Gastrocnemius medialis (tissue), 4 donors: ENCODE results near the gene OSBPL10. TPM values are rescaled to one million over a fixed set of nuclear protein-coding genes. Genes with fewer than 3 reads are reported as not detected.

Experiments used
- ATAC-seq, 2 donors: fragments of 150-250 bp; one replicate each; pipeline ENCODE4 v1.9.1; 2016
- DNase-seq, 2 donors: peaks; one replicate each; pipeline ENCODE4 v3.0.0-alpha.2; 2019
- H3K27ac ChIP-seq, 4 donors: fragments of 200-600 bp; sonication (generic); 1 replicate in 1 of 4; 2 replicates in 3 of 4; pipeline ENCODE4 v1.5.1; 2016 to 2018; ENCODE audit warnings: mild to moderate bottlenecking in 2 of 4, moderate library complexity in 1 of 4
- H3K27me3 ChIP-seq, 3 donors: fragments of 200-600 bp; sonication (generic) in 2 of 3; 1 replicate in 1 of 3; 2 replicates in 2 of 3; pipeline versions ENCODE4 v1.5.1 to v1.6.0; 2016 to 2019; ENCODE audit warnings: mild to moderate bottlenecking in 1 of 3, moderate library complexity in 1 of 3
- H3K36me3 ChIP-seq, 2 donors: fragments of 200-600 bp; sonication (generic) in 1 of 2; one replicate each; pipeline ENCODE4 v1.5.1; 2017 to 2018
- H3K4me1 ChIP-seq, 2 donors: fragments of 200-600 bp; sonication (generic) in 1 of 2; one replicate each; pipeline ENCODE4 v1.5.1; 2016 to 2017; ENCODE audit warnings: mild to moderate bottlenecking in 2 of 2
- H3K4me3 ChIP-seq, 4 donors: fragments of 200-600 bp; sonication (generic) in 3 of 4; 1 replicate in 1 of 4; 2 replicates in 3 of 4; pipeline ENCODE4 v1.5.1; 2016 to 2019; ENCODE audit warnings: mild to moderate bottlenecking in 2 of 4
- H3K9me3 ChIP-seq, 3 donors: fragments of 200-600 bp; sonication (generic) in 2 of 3; 1 replicate in 1 of 3; 2 replicates in 2 of 3; pipeline ENCODE4 v1.5.1; 2016 to 2019
- CTCF ChIP-seq, 5 experiments: fragments of 450-650 bp in 3 of 5; fragments of 200-600 bp in 2 of 5; sonication (generic) in 2 of 5; IDR thresholded peaks in 4 of 5; conservative IDR thresholded peaks in 1 of 5; 1 replicate in 4 of 5; 2 replicates in 1 of 5; pipeline ENCODE4 v1.5.1; 2016 to 2019; ENCODE audit warnings: antibody characterized with exemption in 5 of 5, mild to moderate bottlenecking in 3 of 5, moderate library complexity in 3 of 5
- POLR2A ChIP-seq, 2 donors: fragments of 450-650 bp; IDR thresholded peaks; one replicate each; pipeline ENCODE4 v1.6.1; 2017; ENCODE audit warnings: antibody characterized with exemption in 2 of 2, mild to moderate bottlenecking in 2 of 2, moderate library complexity in 2 of 2
- in situ Hi-C, 4 donors: fragments of 200-750 bp; cut with MboI; loops; one replicate each; pipeline versions ENCODE4 v1.15.0 to v1.8.0; 2017; ENCODE audit warnings: low sequenced_read_pairs in 4 of 4
- intact Hi-C: fragments of 100-400 bp; cut with DNase I; formaldehyde crosslinking; loops from one replicate; pipeline ENCODE4 v1.15.1; 2023; ENCODE audit warnings: low total_unique reads
- total RNA-seq, 4 donors: library from RNA; depleted of rRNA; stranded (reverse); fragments of >200 nt; gene quantifications; one replicate each; pipeline versions ENCODE4 v1.1.0 to v1.2.3, GENCODE V29; 2016

The OSBPL10 gene
- total RNA-seq, 4 donors from 2014 or later: 1.4 to 7.0 (median 3.8) TPM

GRCh38 chr3:31817411-31817966 is 163.6 kb downstream of the OSBPL10 start:
- Histone ChIP-seq H3K4me1 (no peaks in the 10 kb centered on the region), H3K9me3 (no peaks in the 10 kb centered on the region), H3K36me3 (no peaks in the 10 kb centered on the region), H3K27ac (no peak overlapping the region), H3K4me3 (no peak overlapping the region), H3K27me3 (no peaks in the 10 kb centered on the region)
- intact Hi-C loops: no loop called here
- DNase-seq (no peak), ATAC-seq (no peak)
- TF ChIP-seq CTCF (IDR thresholded peaks at IDR 0.05 in 4 of 5, conservative IDR thresholded peaks at IDR 0.05 in 1 of 5) (no peak), POLR2A (IDR thresholded peaks at IDR 0.05) (no peak)
- in situ Hi-C loops: no loop called here

- no peaks in the 10 kb centered on the region for H3K4me1 ChIP-seq
- no peak overlapping the region for H3K4me3 ChIP-seq
- no peaks in the 10 kb centered on the region for H3K36me3 ChIP-seq
- DNase-seq: no peak
- no peaks in the 10 kb centered on the region for H3K9me3 ChIP-seq
- TF ChIP-seq CTCF (IDR thresholded peaks at IDR 0.05 in 4 of 5, conservative IDR thresholded peaks at IDR 0.05 in 1 of 5) (no peak), POLR2A (IDR thresholded peaks at IDR 0.05) (no peak)
- in situ Hi-C loops (no loop called here), intact Hi-C loops (no loop called here)
- no peaks in the 10 kb centered on the region for H3K27me3 ChIP-seq
- no peak for ATAC-seq
- no peak overlapping the region for H3K27ac ChIP-seq
Observed at GRCh38 chr3:31815631-31816440, 165.2 kb downstream of the OSBPL10 start.

- intact Hi-C loops: no loop called here
- H3K4me1 ChIP-seq: no peaks in the 10 kb centered on the region
- H3K27me3 ChIP-seq: no peaks in the 10 kb centered on the region
- H3K27ac ChIP-seq: no peak overlapping the region
- no peak overlapping the region for H3K4me3 ChIP-seq
- DNase-seq (no peak), ATAC-seq (no peak)
- in situ Hi-C loops: no loop called here
- no peaks in the 10 kb centered on the region for H3K9me3 ChIP-seq
- no peaks in the 10 kb centered on the region for H3K36me3 ChIP-seq
- TF ChIP-seq POLR2A (IDR thresholded peaks at IDR 0.05) (no peak), CTCF (IDR thresholded peaks at IDR 0.05 in 4 of 5, conservative IDR thresholded peaks at IDR 0.05 in 1 of 5) (no peak)
Observed at GRCh38 chr3:31815006-31815405, 166.1 kb downstream of the OSBPL10 start.

GRCh38 chr3:31813686-31814085 is 167.4 kb downstream of the OSBPL10 start:
- no peaks in the 10 kb centered on the region for H3K27me3 ChIP-seq

More at GRCh38 chr3:31813686-31814085, 167.4 kb downstream of the OSBPL10 start:
- intact Hi-C loops: no loop called here
- Histone ChIP-seq H3K27ac (no peak overlapping the region), H3K4me1 (no peaks in the 10 kb centered on the region), H3K36me3 (no peaks in the 10 kb centered on the region), H3K9me3 (no peaks in the 10 kb centered on the region), H3K4me3 (no peak overlapping the region)
- in situ Hi-C loops: no loop called here
- ATAC-seq (no peak), DNase-seq (no peak)
- TF ChIP-seq CTCF (IDR thresholded peaks at IDR 0.05 in 4 of 5, conservative IDR thresholded peaks at IDR 0.05 in 1 of 5): no peak
- no peak for TF ChIP-seq POLR2A (IDR thresholded peaks at IDR 0.05)
